ENCODE results near the gene HDAC10.
"Not testable (repeated sequence)": the region's sequence is repeated elsewhere in the genome, so short reads cannot be mapped to it uniquely, and the experiment has no call there.

HDAC10 gene

DNA sequence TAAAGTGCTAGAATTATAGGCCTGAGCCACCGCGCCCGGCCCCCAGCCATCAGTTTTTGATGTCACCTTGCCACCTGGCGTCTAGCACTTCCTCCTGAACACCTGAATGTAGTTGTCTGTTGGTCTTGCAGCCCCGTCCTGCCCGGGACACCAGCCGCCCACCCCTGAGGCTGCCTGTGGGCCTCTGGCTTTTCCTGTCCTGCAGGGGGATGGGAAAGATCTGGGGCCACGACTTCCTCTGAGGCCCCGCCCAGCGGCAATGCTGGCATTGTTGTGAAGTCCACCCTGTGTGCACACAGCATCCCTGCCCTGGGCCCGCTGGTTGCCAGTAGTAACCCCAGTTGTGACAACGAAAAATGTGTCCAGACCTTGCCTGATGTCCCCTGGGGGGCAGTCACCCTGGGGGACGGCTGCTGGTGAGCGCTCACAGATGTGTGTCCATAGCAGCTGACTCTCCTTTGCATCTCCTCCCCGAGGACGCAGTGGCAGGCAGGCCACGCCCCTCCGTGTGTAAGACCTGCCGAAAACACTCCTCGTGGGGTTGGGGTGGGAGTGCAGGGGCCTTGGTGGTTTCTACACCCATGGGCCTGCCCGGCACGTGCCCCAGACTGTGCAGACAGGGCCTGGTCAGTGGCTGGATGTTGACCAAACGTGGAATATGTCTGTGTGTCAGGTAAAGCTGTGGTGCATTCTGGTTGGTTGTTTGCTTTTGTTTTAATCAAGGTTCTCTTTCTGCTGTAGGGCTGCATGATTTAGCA is 43.5 kb downstream of the HDAC10 start:
- TF ChIP-seq CTCF (IDR thresholded peaks at IDR 0.05; ENCODE audit: low read depth, low read length) = no peak
- H3K4me3 ChIP-seq (ENCODE audit: low read depth, low read length) = no peak overlapping the region

DNA sequence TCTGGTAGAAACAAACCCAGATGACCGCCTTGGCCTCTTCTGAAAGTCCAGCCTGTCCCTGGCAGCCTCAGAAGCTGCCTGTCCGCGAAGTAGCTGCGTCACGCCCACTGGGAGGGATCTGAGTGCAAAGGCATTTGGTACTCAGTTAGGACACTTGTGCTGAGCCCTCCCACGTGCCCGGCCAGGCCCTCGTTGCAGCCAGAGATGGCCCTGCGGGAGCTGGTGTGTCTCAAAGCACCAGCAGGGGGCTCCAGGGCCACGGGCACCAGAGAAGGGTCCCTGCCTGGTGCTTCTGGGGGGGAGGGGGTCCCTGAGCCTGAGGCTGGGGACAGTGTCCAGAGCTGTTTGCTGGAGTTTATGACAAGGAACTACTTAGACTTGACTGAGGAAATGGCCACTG is 44.5 kb downstream of the HDAC10 start:
- TF ChIP-seq CTCF (IDR thresholded peaks at IDR 0.05; ENCODE audit: low read depth, low read length) = peak; percentile 39
- H3K4me3 ChIP-seq (ENCODE audit: low read depth, low read length) = no peak overlapping the region

DNA sequence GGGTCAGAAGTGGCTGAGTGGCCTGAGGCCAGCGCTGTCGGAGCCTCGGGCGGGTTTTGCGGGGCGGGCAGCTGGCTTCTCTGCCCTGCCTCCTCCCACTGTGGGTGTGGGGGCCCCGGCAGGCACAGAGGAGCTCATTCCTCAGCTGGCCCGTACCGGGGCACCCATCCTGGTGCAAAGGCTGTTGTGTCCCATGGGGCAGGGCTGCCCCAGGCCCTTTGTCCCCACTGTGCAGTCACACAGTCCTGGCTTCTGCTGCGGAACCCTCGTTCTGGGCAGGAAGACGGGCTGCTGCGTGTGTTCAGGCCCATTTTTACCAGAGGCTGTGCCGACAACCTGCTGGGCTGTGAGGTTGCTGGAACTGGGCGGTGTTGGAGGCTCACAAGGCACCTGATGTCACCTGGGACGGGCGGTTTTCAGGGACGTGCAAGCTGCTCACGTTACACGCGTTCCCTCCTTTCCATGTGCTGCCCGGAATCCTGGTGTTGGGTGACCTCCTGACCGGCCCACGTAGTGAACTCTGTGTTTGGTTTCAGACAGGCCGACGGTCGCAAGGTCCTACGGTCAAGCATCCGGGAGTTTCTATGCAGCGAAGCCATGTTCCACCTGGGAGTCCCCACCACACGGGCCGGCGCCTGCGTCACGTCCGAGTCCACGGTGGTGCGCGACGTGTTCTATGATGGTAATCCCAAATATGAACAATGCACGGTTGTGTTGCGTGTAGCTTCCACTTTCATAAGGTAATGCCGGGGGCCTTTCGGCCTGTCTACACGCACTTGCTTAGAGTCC is 45.1 kb downstream of the HDAC10 start:
- no peak overlapping the region for H3K4me3 ChIP-seq (ENCODE audit: low read depth, low read length)
- TF ChIP-seq CTCF (IDR thresholded peaks at IDR 0.05; ENCODE audit: low read depth, low read length) = no peak

GRCh38 chr22:50204998-50205397 is 46.1 kb downstream of the HDAC10 start:
- not testable (repeated sequence) for H3K4me3 ChIP-seq (ENCODE audit: low read depth, low read length)

GRCh38 chr22:50204571-50204970 is 46.5 kb downstream of the HDAC10 start:
- no peak for TF ChIP-seq CTCF (IDR thresholded peaks at IDR 0.05; ENCODE audit: low read depth, low read length)
- no peak overlapping the region for H3K4me3 ChIP-seq (ENCODE audit: low read depth, low read length)

GRCh38 chr22:50203288-50203687 is 47.8 kb downstream of the HDAC10 start:
- no peak for TF ChIP-seq CTCF (IDR thresholded peaks at IDR 0.05; ENCODE audit: low read depth, low read length)

DNA sequence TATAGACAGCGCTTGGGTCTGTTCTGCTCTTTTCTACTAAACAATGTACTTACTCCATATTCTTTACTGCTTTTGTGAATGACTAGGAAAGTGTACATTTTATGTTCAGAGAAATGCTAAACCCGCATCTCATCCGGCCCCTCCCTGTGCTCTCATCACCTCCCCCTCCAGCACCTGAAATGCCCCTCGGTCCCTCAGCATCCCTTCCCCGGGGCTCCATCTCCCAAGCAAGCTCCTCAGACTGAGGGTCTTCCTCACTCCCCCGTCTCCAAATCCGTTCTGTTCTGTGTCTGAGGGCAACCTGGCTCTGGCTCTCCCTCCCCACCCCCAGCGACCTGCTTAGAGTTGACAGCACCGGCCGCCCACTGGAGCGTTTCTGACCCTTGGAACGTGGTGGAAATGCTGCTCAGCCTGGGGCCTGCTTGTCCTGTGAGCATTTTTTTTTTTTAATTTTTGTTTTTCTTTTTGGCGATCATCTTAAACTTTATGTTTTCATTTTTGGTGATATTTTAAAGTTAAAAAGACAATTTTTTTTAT is 48.9 kb downstream of the HDAC10 start:
- TF ChIP-seq CTCF (IDR thresholded peaks at IDR 0.05; ENCODE audit: low read depth, low read length) = no peak
- H3K4me3 ChIP-seq (ENCODE audit: low read depth, low read length) = peak overlapping the region; percentile 72

More at GRCh38 chr22:50203288-50203687, 47.8 kb downstream of the HDAC10 start:
- no peak overlapping the region for H3K4me3 ChIP-seq (ENCODE audit: low read depth, low read length)

All from WI38 (cell line).